CD4-positive, alpha-beta T cell treated with Interleukin-2 at 100 ng/mL for 4 hours (primary cell): ENCODE data around the gene SLC16A11.

ENCODE experiments used
- DNase-seq: peaks from one replicate; pipeline ENCODE4 v3.0.0-alpha.2; 2020; ENCODE audit warnings: low spot score

Gene SLC16A11

GRCh38 chr17:7025245-7025644, 18.6 kb downstream of the SLC16A11 start:
- no peak for DNase-seq

- DNase-seq = no peak
These were observed 19.5 kb downstream of the SLC16A11 start for GRCh38 chr17:7024402-7024785.

- peak; percentile 96 for DNase-seq
These were observed 20.1 kb downstream of the SLC16A11 start for GRCh38 chr17:7023576-7024401.

GRCh38 chr17:7022781-7023571, 20.9 kb downstream of the SLC16A11 start, which contains the start of gene BCL6B:
TSS of gene BCL6B (plus strand) at chr17:7023050. CDS start at chr17:7023672, 622 bp downstream.
- DNase-seq = no peak

GRCh38 chr17:7021993-7022778, 21.7 kb downstream of the SLC16A11 start:
- DNase-seq = peak; percentile 81

GRCh38 chr17:7020894-7021664, 22.8 kb downstream of the SLC16A11 start:
- DNase-seq = no peak

GRCh38 chr17:7019839-7020519, 23.9 kb downstream of the SLC16A11 start:
- no peak for DNase-seq

GRCh38 chr17:7019367-7019766, 24.5 kb downstream of the SLC16A11 start:
- DNase-seq = no peak

GRCh38 chr17:7018331-7018964, 25.4 kb downstream of the SLC16A11 start:
- no peak for DNase-seq

GRCh38 chr17:7017827-7018200, 26.1 kb downstream of the SLC16A11 start:
- DNase-seq = no peak

- DNase-seq = no peak
These were observed 26.7 kb downstream of the SLC16A11 start for GRCh38 chr17:7016886-7017826.

- peak; percentile 42 for DNase-seq
These were observed 27.5 kb downstream of the SLC16A11 start for GRCh38 chr17:7016418-7016817.

- DNase-seq = peak; percentile 92
These were observed 28.6 kb downstream of the SLC16A11 start for GRCh38 chr17:7014995-7015958.

GRCh38 chr17:7014261-7014994, 29.5 kb downstream of the SLC16A11 start:
- peak; percentile 98 for DNase-seq

- no peak for DNase-seq
These were observed 32.0 kb downstream of the SLC16A11 start for GRCh38 chr17:7011942-7012254.

GRCh38 chr17:7011415-7011814, 32.5 kb downstream of the SLC16A11 start:
- DNase-seq = no peak

- DNase-seq = no peak
These were observed 33.4 kb downstream of the SLC16A11 start for GRCh38 chr17:7010523-7010922.

GRCh38 chr17:7007143-7007542, 36.7 kb downstream of the SLC16A11 start:
- no peak for DNase-seq
